Calu3 (cell line): Measurements from ENCODE around the gene CROCC2. TPM values are rescaled to one million over a fixed set of nuclear protein-coding genes. Genes with fewer than 3 reads are reported as not detected.

Experiments used
- BruUV-seq: library from RNA; stranded (reverse); fragments of 400-500 nt; replicated peaks from 2 replicates; lab custom pipeline; 2021; lab: Mats Ljungman, UMichigan
- CTCF ChIA-PET: fragments of 300-600 bp; sonication (Branson Sonifier 250); formaldehyde crosslinking; loops from one replicate; lab custom pipeline; 2022; ENCODE audit warnings: antibody characterized with exemption; lab: Charles Lee
- DNase-seq: peaks from one replicate; pipeline ENCODE4 v3.0.0; 2022
- H3K27ac Mint-ChIP-seq: one replicate; pipeline ENCODE4 v1.8.0; 2022; ENCODE audit warnings: mixed read lengths; ENCODE audit not compliant: unreplicated experiment
- H3K27me3 Mint-ChIP-seq: one replicate; pipeline ENCODE4 v1.8.0; 2022; ENCODE audit warnings: mixed read lengths; ENCODE audit not compliant: unreplicated experiment
- H3K36me3 Mint-ChIP-seq: one replicate; pipeline ENCODE4 v1.8.0; 2022; ENCODE audit warnings: mild to moderate bottlenecking, moderate library complexity, mixed read lengths; ENCODE audit not compliant: insufficient read depth, unreplicated experiment
- H3K4me1 Mint-ChIP-seq: one replicate; pipeline ENCODE4 v1.8.0; 2022; ENCODE audit warnings: mild to moderate bottlenecking, low read depth, mixed read lengths; ENCODE audit not compliant: unreplicated experiment
- H3K4me3 Mint-ChIP-seq: one replicate; pipeline ENCODE4 v1.8.0; 2022; ENCODE audit warnings: mild to moderate bottlenecking, low read depth, moderate library complexity, mixed read lengths; ENCODE audit not compliant: unreplicated experiment
- H3K9me3 Mint-ChIP-seq: one replicate; pipeline ENCODE4 v1.8.0; 2022; ENCODE audit warnings: low read depth, mixed read lengths; ENCODE audit not compliant: unreplicated experiment
- CTCF ChIP-seq: fragments of 200-600 bp; IDR thresholded peaks from one replicate; pipeline ENCODE4 v1.8.0; 2022; ENCODE audit warnings: antibody characterized with exemption; ENCODE audit not compliant: unreplicated experiment
- intact Hi-C: fragments of 100-400 bp; cut with micrococcal nuclease; formaldehyde crosslinking; loops from one replicate; pipeline ENCODE4 v1.10.0; 2022; ENCODE audit not compliant: unreplicated experiment
- total RNA-seq: library from RNA; stranded (reverse); gene quantifications from 2 replicates; pipeline ENCODE4 v1.2.3, GENCODE V29; 2022

CROCC2 gene
- total RNA-seq, 1 experiment from 2014 or later = not detected

- intact Hi-C loops = no loop called here
- H3K27me3 Mint-ChIP-seq = peaks cover 39% of the 10 kb centered on the region
- H3K4me1 Mint-ChIP-seq = peaks cover 8% of the 10 kb centered on the region
- no peaks in the 10 kb centered on the region for H3K36me3 Mint-ChIP-seq
- DNase-seq = no peak
- no TSS peak for BruUV-seq
- no peaks in the 10 kb centered on the region for H3K9me3 Mint-ChIP-seq
- H3K4me3 Mint-ChIP-seq = no peak overlapping the region
- no peak for TF ChIP-seq CTCF
- CTCF ChIA-PET = interaction anchor here (0.6 kb wide), 1 partner anchor 97 kb away, joined by 6 read pairs; no protein-coding TSS in a partner anchor
- no peak overlapping the region for H3K27ac Mint-ChIP-seq
Measured at GRCh38 chr2:240959214-240959940, 53.2 kb downstream of the CROCC2 start.

- no peak for DNase-seq
- no peak overlapping the region for H3K27ac Mint-ChIP-seq
- CTCF ChIA-PET = interaction anchor here (0.6 kb wide), 1 partner anchor 97 kb away, joined by 6 read pairs; no protein-coding TSS in a partner anchor
- H3K4me3 Mint-ChIP-seq = no peak overlapping the region
- peaks cover 8% of the 10 kb centered on the region for H3K4me1 Mint-ChIP-seq
- BruUV-seq = no TSS peak
- peaks cover 39% of the 10 kb centered on the region for H3K27me3 Mint-ChIP-seq
- H3K9me3 Mint-ChIP-seq = no peaks in the 10 kb centered on the region
- intact Hi-C loops = no loop called here
- no peak for TF ChIP-seq CTCF
- H3K36me3 Mint-ChIP-seq = no peaks in the 10 kb centered on the region
Measured at GRCh38 chr2:240959941-240960308, 53.8 kb downstream of the CROCC2 start.

- CTCF ChIA-PET = no interaction called here
- BruUV-seq = no TSS peak
- Mint-ChIP-seq H3K36me3 (no peaks in the 10 kb centered on the region), H3K9me3 (no peaks in the 10 kb centered on the region), H3K27ac (no peak overlapping the region), H3K4me3 (no peak overlapping the region), H3K27me3 (peaks cover 39% of the 10 kb centered on the region), H3K4me1 (peaks cover 8% of the 10 kb centered on the region)
- intact Hi-C loops = no loop called here
- TF ChIP-seq CTCF = no peak
- DNase-seq = no peak
Measured at GRCh38 chr2:240960309-240960970, 54.3 kb downstream of the CROCC2 start.

- TF ChIP-seq CTCF = no peak
- BruUV-seq = no TSS peak
- CTCF ChIA-PET = no interaction called here
- Mint-ChIP-seq H3K9me3 (no peaks in the 10 kb centered on the region), H3K27me3 (peaks cover 31% of the 10 kb centered on the region), H3K27ac (no peak overlapping the region), H3K36me3 (no peaks in the 10 kb centered on the region), H3K4me1 (peaks cover 8% of the 10 kb centered on the region), H3K4me3 (no peak overlapping the region)
- intact Hi-C loops = no loop called here
- no peak for DNase-seq
Measured at GRCh38 chr2:240960971-240961876, 55.1 kb downstream of the CROCC2 start.
